GM23338 (cell line): ENCODE results near the gene ATP1B3.

Source experiments
- EZH2phosphoT487 ChIP-seq: fragments of 200-600 bp; sonication (generic); IDR thresholded peaks from one replicate; pipeline ENCODE4 v1.8.1; 2018; ENCODE audit warnings: antibody characterized with exemption; ENCODE audit not compliant: unreplicated experiment
- POLR2AphosphoS5 ChIP-seq: IDR thresholded peaks from 2 replicates; pipeline ENCODE4 v1.6.1; 2016; ENCODE audit warnings: antibody characterized with exemption, low read depth
- ZNF331 ChIP-seq: fragments of 250-450 bp; sonication (Bioruptor Pico); IDR thresholded peaks from 2 replicates; pipeline ENCODE4 v1.5.0; 2020; ENCODE audit warnings: low read depth, mild to moderate bottlenecking, moderate library complexity

GRCh38 chr3:141901914-141902313, 25.5 kb downstream of the ATP1B3 start:
- TF ChIP-seq ZNF331 (CRISPR knock-in tag) (no peak), EZH2phosphoT487 (no peak), POLR2AphosphoS5 (no peak)
